Fibroblast of skin of right quadriceps (primary cell): ENCODE data around the gene SMAD6.
A peak's percentile ranks its signal among the peaks of the same experiment; 100 is the strongest.

Experiments
- DNase-seq: peaks from one replicate; pipeline ENCODE4 v3.0.0-alpha.2; 2013

SMAD6 gene

GRCh38 chr15:66704019-66704802, 2.2 kb downstream of the SMAD6 start:
- no peak for DNase-seq

- DNase-seq: no peak
Observed at GRCh38 chr15:66704803-66705153, 2.7 kb downstream of the SMAD6 start.

- DNase-seq: no peak
Observed at GRCh38 chr15:66705277-66706146, 3.5 kb downstream of the SMAD6 start.

GRCh38 chr15:66706225-66706732, 4.2 kb downstream of the SMAD6 start:
- no peak for DNase-seq

GRCh38 chr15:66706840-66707239, 4.8 kb downstream of the SMAD6 start:
- DNase-seq: no peak

GRCh38 chr15:66707310-66708082, 5.5 kb downstream of the SMAD6 start:
- peak; percentile 61 for DNase-seq

GRCh38 chr15:66708389-66708788, 6.4 kb downstream of the SMAD6 start:
- DNase-seq: no peak

GRCh38 chr15:66709884-66710283, 7.8 kb downstream of the SMAD6 start:
- no peak for DNase-seq

- no peak for DNase-seq
Observed at GRCh38 chr15:66711260-66711659, 9.2 kb downstream of the SMAD6 start.

GRCh38 chr15:66711862-66712261, 9.8 kb downstream of the SMAD6 start:
- peak; percentile 51 for DNase-seq

GRCh38 chr15:66713843-66714508, 11.9 kb downstream of the SMAD6 start:
- no peak for DNase-seq

- peak; percentile 59 for DNase-seq
Observed at GRCh38 chr15:66714543-66714981, 12.5 kb downstream of the SMAD6 start.

- DNase-seq: no peak
Observed at GRCh38 chr15:66715181-66715624, 13.2 kb downstream of the SMAD6 start.

GRCh38 chr15:66715720-66716655, 14.0 kb downstream of the SMAD6 start:
- DNase-seq: no peak

GRCh38 chr15:66716656-66717020, 14.6 kb downstream of the SMAD6 start:
- no peak for DNase-seq

GRCh38 chr15:66718220-66718988, 16.4 kb downstream of the SMAD6 start:
- DNase-seq: no peak

GRCh38 chr15:66719471-66719870, 17.4 kb downstream of the SMAD6 start:
- DNase-seq: no peak

- peak; percentile 58 for DNase-seq
Observed at GRCh38 chr15:66720206-66721010, 18.4 kb downstream of the SMAD6 start.

- DNase-seq: no peak
Observed at GRCh38 chr15:66721020-66721419, 19.0 kb downstream of the SMAD6 start.

- DNase-seq: no peak
Observed at GRCh38 chr15:66721501-66721937, 19.5 kb downstream of the SMAD6 start.
